Measurements from ENCODE around the gene SFTPD.

DNA sequence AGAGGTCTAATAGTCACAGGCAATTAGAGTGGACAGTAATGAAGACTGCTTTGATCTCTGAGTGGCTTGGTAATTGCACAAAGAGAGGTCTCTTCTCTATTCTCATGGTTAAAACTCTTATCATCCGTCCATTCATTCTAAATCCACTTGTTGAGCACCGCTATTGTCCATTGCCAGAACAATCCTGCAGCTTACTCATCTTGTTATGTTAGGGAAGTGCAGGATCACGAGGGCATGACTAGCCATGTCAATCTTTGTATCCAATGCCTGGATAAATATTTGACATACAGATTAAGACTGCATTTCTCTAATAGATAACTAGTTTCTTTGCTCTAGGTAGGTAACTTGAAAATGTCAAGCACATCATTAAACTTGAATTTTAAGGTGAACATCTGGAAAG, 14.9 kb downstream of the SFTPD start:
- TF ChIP-seq, protein P1, sequence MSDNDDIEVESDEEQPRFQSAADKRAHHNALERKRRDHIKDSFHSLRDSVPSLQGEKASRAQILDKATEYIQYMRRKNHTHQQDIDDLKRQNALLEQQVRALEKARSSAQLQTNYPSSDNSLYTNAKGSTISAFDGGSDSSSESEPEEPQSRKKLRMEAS (IDR thresholded peaks at IDR 0.05; ENCODE audit: low read depth, low read length): no peak
- TF ChIP-seq, protein P2, sequence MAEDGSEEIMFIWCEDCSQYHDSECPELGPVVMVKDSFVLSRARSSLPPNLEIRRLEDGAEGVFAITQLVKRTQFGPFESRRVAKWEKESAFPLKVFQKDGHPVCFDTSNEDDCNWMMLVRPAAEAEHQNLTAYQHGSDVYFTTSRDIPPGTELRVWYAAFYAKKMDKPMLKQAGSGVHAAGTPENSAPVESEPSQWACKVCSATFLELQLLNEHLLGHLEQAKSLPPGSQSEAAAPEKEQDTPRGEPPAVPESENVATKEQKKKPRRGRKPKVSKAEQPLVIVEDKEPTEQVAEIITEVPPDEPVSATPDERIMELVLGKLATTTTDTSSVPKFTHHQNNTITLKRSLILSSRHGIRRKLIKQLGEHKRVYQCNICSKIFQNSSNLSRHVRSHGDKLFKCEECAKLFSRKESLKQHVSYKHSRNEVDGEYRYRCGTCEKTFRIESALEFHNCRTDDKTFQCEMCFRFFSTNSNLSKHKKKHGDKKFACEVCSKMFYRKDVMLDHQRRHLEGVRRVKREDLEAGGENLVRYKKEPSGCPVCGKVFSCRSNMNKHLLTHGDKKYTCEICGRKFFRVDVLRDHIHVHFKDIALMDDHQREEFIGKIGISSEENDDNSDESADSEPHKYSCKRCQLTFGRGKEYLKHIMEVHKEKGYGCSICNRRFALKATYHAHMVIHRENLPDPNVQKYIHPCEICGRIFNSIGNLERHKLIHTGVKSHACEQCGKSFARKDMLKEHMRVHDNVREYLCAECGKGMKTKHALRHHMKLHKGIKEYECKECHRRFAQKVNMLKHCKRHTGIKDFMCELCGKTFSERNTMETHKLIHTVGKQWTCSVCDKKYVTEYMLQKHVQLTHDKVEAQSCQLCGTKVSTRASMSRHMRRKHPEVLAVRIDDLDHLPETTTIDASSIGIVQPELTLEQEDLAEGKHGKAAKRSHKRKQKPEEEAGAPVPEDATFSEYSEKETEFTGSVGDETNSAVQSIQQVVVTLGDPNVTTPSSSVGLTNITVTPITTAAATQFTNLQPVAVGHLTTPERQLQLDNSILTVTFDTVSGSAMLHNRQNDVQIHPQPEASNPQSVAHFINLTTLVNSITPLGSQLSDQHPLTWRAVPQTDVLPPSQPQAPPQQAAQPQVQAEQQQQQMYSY (CRISPR knock-in tag; IDR thresholded peaks at IDR 0.05): no peak
- no peak for TF ChIP-seq RAD51 (IDR thresholded peaks at IDR 0.05)
- no peak for TF ChIP-seq SMAD5 (IDR thresholded peaks at IDR 0.05; ENCODE audit: low read depth)
- TF ChIP-seq DPF2 (IDR thresholded peaks at IDR 0.05): no peak
- TF ChIP-seq, protein P3, sequence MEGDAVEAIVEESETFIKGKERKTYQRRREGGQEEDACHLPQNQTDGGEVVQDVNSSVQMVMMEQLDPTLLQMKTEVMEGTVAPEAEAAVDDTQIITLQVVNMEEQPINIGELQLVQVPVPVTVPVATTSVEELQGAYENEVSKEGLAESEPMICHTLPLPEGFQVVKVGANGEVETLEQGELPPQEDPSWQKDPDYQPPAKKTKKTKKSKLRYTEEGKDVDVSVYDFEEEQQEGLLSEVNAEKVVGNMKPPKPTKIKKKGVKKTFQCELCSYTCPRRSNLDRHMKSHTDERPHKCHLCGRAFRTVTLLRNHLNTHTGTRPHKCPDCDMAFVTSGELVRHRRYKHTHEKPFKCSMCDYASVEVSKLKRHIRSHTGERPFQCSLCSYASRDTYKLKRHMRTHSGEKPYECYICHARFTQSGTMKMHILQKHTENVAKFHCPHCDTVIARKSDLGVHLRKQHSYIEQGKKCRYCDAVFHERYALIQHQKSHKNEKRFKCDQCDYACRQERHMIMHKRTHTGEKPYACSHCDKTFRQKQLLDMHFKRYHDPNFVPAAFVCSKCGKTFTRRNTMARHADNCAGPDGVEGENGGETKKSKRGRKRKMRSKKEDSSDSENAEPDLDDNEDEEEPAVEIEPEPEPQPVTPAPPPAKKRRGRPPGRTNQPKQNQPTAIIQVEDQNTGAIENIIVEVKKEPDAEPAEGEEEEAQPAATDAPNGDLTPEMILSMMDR (IDR thresholded peaks at IDR 0.05 in 2 of 3, conservative IDR thresholded peaks at IDR 0.05 in 1 of 3; ENCODE audit: control insufficient read depth in 2 of 3, extremely low read depth in 1 of 3, insufficient read depth in 1 of 3, low read depth in 3 of 3, low read length in 3 of 3): no peak
- no peak for TF ChIP-seq HDAC6 (IDR thresholded peaks at IDR 0.05; ENCODE audit: unreplicated experiment)
- TF ChIP-seq, protein P4, sequence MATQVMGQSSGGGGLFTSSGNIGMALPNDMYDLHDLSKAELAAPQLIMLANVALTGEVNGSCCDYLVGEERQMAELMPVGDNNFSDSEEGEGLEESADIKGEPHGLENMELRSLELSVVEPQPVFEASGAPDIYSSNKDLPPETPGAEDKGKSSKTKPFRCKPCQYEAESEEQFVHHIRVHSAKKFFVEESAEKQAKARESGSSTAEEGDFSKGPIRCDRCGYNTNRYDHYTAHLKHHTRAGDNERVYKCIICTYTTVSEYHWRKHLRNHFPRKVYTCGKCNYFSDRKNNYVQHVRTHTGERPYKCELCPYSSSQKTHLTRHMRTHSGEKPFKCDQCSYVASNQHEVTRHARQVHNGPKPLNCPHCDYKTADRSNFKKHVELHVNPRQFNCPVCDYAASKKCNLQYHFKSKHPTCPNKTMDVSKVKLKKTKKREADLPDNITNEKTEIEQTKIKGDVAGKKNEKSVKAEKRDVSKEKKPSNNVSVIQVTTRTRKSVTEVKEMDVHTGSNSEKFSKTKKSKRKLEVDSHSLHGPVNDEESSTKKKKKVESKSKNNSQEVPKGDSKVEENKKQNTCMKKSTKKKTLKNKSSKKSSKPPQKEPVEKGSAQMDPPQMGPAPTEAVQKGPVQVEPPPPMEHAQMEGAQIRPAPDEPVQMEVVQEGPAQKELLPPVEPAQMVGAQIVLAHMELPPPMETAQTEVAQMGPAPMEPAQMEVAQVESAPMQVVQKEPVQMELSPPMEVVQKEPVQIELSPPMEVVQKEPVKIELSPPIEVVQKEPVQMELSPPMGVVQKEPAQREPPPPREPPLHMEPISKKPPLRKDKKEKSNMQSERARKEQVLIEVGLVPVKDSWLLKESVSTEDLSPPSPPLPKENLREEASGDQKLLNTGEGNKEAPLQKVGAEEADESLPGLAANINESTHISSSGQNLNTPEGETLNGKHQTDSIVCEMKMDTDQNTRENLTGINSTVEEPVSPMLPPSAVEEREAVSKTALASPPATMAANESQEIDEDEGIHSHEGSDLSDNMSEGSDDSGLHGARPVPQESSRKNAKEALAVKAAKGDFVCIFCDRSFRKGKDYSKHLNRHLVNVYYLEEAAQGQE (IDR thresholded peaks at IDR 0.05; ENCODE audit: low read depth, low read length): no peak
- TF ChIP-seq BRCA1 (IDR thresholded peaks at IDR 0.05; ENCODE audit: low read depth, low read length): no peak
- TF ChIP-seq EED (IDR thresholded peaks at IDR 0.05; ENCODE audit: low read depth): no peak
- TF ChIP-seq PAX8 (IDR thresholded peaks at IDR 0.05): no peak
- TF ChIP-seq SIN3A (IDR thresholded peaks at IDR 0.05; ENCODE audit: low read depth, low read length): no peak
